Measurements from ENCODE around the gene PLOD3. TPM values are rescaled to one million over a fixed set of nuclear protein-coding genes. Genes with fewer than 3 reads are reported as not detected.
A peak's percentile ranks its signal among the peaks of the same experiment; 100 is the strongest.

Gene PLOD3
- total RNA-seq, 1 experiment from 2014 or later = 83.7 TPM

GRCh38 chr7:101156866-101157589, 60.4 kb downstream of the PLOD3 start:
- Histone ChIP-seq H3K27me3 (ENCODE audit: insufficient read depth, low read length) (no peaks in the 10 kb centered on the region), H3K4me2 (ENCODE audit: low read length) (peak overlapping the region; percentile 98), H3K9ac (ENCODE audit: low read length) (peak overlapping the region; percentile 94), H3K79me2 (ENCODE audit: insufficient read depth, low read length) (peaks cover 43% of the 10 kb centered on the region), H3K9me3 (ENCODE audit: control insufficient read depth in 1 of 2, insufficient read depth in 1 of 2, low read depth in 1 of 2, low read length in 2 of 2) (no peaks in the 10 kb centered on the region), H3K27ac (ENCODE audit: low read depth, low read length) (peak overlapping the region; percentile 78), H3K4me1 (ENCODE audit: control insufficient read depth in 1 of 2, insufficient read depth in 2 of 2, low read length in 2 of 2) (peaks cover 54 to 72% of the 10 kb centered on the region in 2 experiments), H3K36me3 (ENCODE audit: control insufficient read depth in 1 of 2, insufficient read depth in 2 of 2, low read length in 2 of 2) (peaks cover 6 to 32% of the 10 kb centered on the region in 2 experiments; a peak in 3 of 4 replicates), H3K9me2 (ENCODE audit: insufficient read depth) (no peaks in the 10 kb centered on the region), H2AFZ (ENCODE audit: low read depth, low read length, poor library complexity, severe bottlenecking) (no peak overlapping the region), H3K4me3 (replicated peaks in 1 of 2; ENCODE audit: low read depth in 1 of 2, low read length in 2 of 2) (peak overlapping the region in 1 of 2 experiments; percentile 85; a peak in 1 of 4 replicates), H4K20me1 (ENCODE audit: insufficient read depth) (no peaks in the 10 kb centered on the region)
- ATAC-seq (no peak), DNase-seq (ENCODE audit: low read depth, low spot score) (no peak)
- ChIA-PET RAD21 (ENCODE audit: low non-redundant PET in 1 of 2, low total read pairs in 2 of 2, uncharacterized antibody in 2 of 2, unreplicated experiment in 2 of 2) (interaction anchor here (0.7 to 0.9 kb wide), 3 partner anchors 8 to 14 kb away, joined by 3 to 7 read pairs (median 3); partner anchors contain the start of gene VGF (in 2 of the 2)), POLR2A (interaction anchor here (0.7 to 2.8 kb wide), 10 partner anchors 8 to 183 kb away, joined by 3 to 11 read pairs (median 5); partner anchors contain the start of genes SERPINE1 and VGF), CTCF (interaction anchor here (0.8 to 4.4 kb wide), 13 partner anchors 9 to 262 kb away, joined by 3 to 44 read pairs (median 3); partner anchors contain the start of genes PLOD3, TRIM56, VGF and ZNHIT1)
- TSS peak; percentile 30 for BruUV-seq (replicated peaks)
- intact Hi-C loops (cut with micrococcal nuclease) = no loop called here
- TF ChIP-seq CBX3 (IDR thresholded peaks at IDR 0.05; ENCODE audit: low read depth) (no peak), SIN3A (IDR thresholded peaks at IDR 0.05; ENCODE audit: low read depth) (no peak), JUND (IDR thresholded peaks at IDR 0.05) (no peak), ZBTB33 (IDR thresholded peaks at IDR 0.05; ENCODE audit: extremely low read depth, insufficient replicate concordance, low read length) (no peak), RAD21 (IDR thresholded peaks at IDR 0.05; ENCODE audit: low read depth) (no peak), ZNF274 (IDR thresholded peaks at IDR 0.05; ENCODE audit: low read depth, low read length) (no peak), EZH2 (IDR thresholded peaks at IDR 0.05) (no peak), ATF3 (IDR thresholded peaks at IDR 0.05) (no peak), EGR1 (IDR thresholded peaks at IDR 0.05; ENCODE audit: low read depth) (no peak)

Data from HCT116 (cell line).